Measurements from ENCODE around the gene TTLL6.

GRCh38 chr17:48814504-48814903 is 2.5 kb downstream of the TTLL6 start:
- TF ChIP-seq CTCF (IDR thresholded peaks at IDR 0.05) = peak; percentile 65 to 86 (median 81)
- TF ChIP-seq POLR2A (IDR thresholded peaks at IDR 0.05) = no peak
